ENCODE data around the gene PLD1. TPM values are rescaled to one million over a fixed set of nuclear protein-coding genes. Genes with fewer than 3 reads are reported as not detected.

The PLD1 gene
- total and polyA plus RNA-seq, 2 of the 8 experiments (the other 6 are each of a cell fraction or from before 2014, with no cell fraction given), result 1.2 to 2.6 TPM

DNA sequence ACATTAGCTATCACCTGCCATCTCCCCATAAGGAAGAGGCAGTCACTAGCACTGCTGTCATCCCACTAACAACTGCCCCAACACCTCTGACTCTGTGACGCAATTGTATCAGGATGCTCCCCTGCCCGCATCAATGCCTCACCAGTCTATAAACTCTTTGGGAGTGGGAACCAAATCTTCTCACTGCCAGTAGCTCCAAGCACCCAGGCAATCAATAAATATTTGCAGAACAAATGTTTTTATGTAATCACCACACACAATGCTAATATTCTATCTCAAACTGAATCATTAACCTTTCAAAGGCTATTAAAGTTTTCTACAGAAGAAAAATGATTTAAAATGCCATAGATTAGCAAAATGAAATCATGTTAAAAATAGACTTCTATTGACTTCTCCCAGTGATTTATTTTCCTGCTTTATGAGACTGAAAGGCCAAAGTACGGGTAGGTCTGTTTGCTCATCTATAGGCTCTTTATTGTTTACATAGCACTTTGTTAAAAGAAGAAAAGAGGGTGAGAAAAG is 131.3 kb downstream of the PLD1 start (continued):
- TF ChIP-seq, protein P1, sequence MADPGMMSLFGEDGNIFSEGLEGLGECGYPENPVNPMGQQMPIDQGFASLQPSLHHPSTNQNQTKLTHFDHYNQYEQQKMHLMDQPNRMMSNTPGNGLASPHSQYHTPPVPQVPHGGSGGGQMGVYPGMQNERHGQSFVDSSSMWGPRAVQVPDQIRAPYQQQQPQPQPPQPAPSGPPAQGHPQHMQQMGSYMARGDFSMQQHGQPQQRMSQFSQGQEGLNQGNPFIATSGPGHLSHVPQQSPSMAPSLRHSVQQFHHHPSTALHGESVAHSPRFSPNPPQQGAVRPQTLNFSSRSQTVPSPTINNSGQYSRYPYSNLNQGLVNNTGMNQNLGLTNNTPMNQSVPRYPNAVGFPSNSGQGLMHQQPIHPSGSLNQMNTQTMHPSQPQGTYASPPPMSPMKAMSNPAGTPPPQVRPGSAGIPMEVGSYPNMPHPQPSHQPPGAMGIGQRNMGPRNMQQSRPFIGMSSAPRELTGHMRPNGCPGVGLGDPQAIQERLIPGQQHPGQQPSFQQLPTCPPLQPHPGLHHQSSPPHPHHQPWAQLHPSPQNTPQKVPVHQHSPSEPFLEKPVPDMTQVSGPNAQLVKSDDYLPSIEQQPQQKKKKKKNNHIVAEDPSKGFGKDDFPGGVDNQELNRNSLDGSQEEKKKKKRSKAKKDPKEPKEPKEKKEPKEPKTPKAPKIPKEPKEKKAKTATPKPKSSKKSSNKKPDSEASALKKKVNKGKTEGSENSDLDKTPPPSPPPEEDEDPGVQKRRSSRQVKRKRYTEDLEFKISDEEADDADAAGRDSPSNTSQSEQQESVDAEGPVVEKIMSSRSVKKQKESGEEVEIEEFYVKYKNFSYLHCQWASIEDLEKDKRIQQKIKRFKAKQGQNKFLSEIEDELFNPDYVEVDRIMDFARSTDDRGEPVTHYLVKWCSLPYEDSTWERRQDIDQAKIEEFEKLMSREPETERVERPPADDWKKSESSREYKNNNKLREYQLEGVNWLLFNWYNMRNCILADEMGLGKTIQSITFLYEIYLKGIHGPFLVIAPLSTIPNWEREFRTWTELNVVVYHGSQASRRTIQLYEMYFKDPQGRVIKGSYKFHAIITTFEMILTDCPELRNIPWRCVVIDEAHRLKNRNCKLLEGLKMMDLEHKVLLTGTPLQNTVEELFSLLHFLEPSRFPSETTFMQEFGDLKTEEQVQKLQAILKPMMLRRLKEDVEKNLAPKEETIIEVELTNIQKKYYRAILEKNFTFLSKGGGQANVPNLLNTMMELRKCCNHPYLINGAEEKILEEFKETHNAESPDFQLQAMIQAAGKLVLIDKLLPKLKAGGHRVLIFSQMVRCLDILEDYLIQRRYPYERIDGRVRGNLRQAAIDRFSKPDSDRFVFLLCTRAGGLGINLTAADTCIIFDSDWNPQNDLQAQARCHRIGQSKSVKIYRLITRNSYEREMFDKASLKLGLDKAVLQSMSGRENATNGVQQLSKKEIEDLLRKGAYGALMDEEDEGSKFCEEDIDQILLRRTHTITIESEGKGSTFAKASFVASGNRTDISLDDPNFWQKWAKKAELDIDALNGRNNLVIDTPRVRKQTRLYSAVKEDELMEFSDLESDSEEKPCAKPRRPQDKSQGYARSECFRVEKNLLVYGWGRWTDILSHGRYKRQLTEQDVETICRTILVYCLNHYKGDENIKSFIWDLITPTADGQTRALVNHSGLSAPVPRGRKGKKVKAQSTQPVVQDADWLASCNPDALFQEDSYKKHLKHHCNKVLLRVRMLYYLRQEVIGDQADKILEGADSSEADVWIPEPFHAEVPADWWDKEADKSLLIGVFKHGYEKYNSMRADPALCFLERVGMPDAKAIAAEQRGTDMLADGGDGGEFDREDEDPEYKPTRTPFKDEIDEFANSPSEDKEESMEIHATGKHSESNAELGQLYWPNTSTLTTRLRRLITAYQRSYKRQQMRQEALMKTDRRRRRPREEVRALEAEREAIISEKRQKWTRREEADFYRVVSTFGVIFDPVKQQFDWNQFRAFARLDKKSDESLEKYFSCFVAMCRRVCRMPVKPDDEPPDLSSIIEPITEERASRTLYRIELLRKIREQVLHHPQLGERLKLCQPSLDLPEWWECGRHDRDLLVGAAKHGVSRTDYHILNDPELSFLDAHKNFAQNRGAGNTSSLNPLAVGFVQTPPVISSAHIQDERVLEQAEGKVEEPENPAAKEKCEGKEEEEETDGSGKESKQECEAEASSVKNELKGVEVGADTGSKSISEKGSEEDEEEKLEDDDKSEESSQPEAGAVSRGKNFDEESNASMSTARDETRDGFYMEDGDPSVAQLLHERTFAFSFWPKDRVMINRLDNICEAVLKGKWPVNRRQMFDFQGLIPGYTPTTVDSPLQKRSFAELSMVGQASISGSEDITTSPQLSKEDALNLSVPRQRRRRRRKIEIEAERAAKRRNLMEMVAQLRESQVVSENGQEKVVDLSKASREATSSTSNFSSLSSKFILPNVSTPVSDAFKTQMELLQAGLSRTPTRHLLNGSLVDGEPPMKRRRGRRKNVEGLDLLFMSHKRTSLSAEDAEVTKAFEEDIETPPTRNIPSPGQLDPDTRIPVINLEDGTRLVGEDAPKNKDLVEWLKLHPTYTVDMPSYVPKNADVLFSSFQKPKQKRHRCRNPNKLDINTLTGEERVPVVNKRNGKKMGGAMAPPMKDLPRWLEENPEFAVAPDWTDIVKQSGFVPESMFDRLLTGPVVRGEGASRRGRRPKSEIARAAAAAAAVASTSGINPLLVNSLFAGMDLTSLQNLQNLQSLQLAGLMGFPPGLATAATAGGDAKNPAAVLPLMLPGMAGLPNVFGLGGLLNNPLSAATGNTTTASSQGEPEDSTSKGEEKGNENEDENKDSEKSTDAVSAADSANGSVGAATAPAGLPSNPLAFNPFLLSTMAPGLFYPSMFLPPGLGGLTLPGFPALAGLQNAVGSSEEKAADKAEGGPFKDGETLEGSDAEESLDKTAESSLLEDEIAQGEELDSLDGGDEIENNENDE (IDR thresholded peaks at IDR 0.05; ENCODE audit: insufficient replicate concordance, low read length), result no peak
- TF ChIP-seq ZNF274 (IDR thresholded peaks at IDR 0.05; ENCODE audit: borderline replicate concordance, extremely low read depth, low read length) (no peak), EP300 (IDR thresholded peaks at IDR 0.05; ENCODE audit: borderline replicate concordance in 1 of 2, low read depth in 2 of 2, low read length in 2 of 2) (no peak), SAP30 (IDR thresholded peaks at IDR 0.05; ENCODE audit: insufficient read depth, insufficient replicate concordance, low read length) (no peak), TCF12 (IDR thresholded peaks at IDR 0.05; ENCODE audit: low read depth, low read length) (no peak), KDM1A (IDR thresholded peaks at IDR 0.05; ENCODE audit: borderline replicate concordance, low read length) (no peak), KDM5A (IDR thresholded peaks at IDR 0.05; ENCODE audit: low read length) (no peak), FOSL1 (IDR thresholded peaks at IDR 0.05; ENCODE audit: insufficient read depth, low read depth, low read length) (no peak), PHF8 (conservative IDR thresholded peaks at IDR 0.05; ENCODE audit: low read depth, low read length) (no peak), BRCA1 (IDR thresholded peaks at IDR 0.05; ENCODE audit: low read depth, low read length) (no peak), TAF7 (optimal IDR thresholded peaks at IDR 0.05; ENCODE audit: borderline replicate concordance, low read depth, low read length) (no peak)

Measured in H1 (cell line).